IPS-NIHi7 (cell line): Measurements from ENCODE around the gene GCK.
"Not testable (repeated sequence)": the region's sequence is repeated elsewhere in the genome, so short reads cannot be mapped to it uniquely, and the experiment has no call there.

ENCODE experiments used
- DNase-seq: peaks from one replicate; pipeline ENCODE4 v3.0.0; 2012; ENCODE audit warnings: mixed read lengths; ENCODE audit errors: extremely low spot score

The GCK gene

GRCh38 chr7:44201813-44202212 lies 12.6 kb upstream of the GCK start:
- no peak for DNase-seq

GRCh38 chr7:44200699-44201461 lies 11.6 kb upstream of the GCK start, which contains the start of gene YKT6:
Gene YKT6 (plus strand): TSS chr7:44200978. CDS start chr7:44201136, 158 bp downstream.
- DNase-seq = peak; percentile 99

DNA sequence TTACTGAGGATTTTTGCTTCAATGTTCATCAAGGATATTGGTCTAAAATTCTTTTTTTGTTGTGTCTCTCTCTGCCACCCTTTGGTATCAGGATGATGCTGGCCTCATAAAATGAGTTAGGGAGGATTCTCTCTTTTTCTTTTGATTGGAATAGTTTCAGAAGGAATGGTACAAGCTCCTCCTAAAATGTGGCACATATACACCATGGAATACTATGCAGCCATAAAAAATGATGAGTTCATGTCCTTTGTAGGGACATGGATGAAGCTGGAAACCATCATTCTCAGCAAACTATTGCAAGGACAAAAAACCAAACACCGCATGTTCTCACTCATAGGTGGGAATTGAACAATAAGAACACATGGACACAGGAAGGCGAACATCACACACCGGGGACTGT lies 10.9 kb upstream of the GCK start:
- not testable (repeated sequence) for DNase-seq

DNA sequence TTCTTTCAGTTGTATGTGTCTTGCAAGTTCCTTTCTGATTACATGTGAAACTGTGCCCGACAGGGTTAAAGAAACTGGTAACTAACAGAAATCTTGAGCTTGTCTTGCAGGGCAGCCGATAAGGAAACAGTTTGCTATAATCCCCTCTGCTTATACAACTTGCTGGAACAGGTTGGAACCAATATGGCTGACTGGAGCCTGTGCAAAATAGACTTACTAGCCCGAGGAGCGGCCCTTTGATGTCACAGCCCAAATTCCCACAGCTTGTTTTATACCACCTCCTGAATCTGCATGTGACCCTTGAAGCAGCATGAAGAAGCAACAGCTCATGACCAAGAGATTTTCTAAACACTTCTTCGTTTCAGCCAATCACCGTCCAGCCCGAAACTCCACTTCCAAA lies 8.2 kb upstream of the GCK start:
- DNase-seq = no peak

- peak; percentile 74 for DNase-seq
Measured at GRCh38 chr7:44196450-44196872, 7.2 kb upstream of the GCK start.

DNA sequence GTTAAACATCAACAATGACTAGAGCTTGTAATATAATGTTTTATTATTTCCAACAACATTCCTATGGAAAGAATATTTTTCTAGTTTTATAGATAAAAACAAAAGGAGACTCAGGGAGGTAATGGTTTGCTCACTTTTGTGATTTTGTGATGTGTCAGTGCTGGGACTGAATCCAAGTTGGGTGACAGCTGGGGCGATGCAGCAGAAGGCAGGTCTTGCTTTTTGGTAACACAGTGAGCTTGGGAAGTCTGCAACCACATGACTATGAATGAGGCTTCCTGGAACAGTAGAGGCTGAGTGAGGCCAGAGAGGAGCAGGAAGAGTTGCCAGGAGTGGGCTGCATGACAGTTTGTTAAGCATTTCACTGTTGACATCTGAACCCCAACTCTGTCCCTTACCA lies 6.7 kb upstream of the GCK start:
- DNase-seq = no peak

DNA sequence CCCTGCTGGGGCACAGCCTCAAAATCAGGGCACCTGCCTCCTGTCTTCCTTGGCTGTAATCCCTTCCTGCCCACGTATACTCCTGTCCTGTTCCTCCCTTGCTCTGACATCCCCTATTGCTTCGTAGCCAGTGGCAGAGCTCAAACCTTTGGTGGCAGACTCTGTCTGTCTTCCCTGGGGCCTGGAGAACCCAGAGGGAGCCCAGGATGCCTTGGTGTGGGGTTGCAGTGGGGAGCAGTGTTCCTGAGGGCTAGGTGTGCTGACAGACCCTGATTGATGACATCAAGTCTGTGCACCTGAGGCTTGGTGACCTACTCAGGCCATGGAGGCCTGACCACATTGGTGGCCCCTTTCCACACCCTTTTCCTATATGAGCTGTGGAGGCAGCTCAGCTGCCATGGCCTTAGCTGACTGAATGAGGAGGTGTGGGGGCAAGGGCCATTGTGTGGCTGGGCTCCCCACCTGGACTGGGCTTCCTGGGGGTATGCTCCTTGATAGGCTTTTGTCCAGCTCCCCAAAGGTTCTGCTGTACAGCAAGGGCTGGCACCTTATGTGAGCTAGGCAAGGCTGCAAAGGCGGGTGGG lies 5.4 kb upstream of the GCK start:
- DNase-seq = no peak

DNA sequence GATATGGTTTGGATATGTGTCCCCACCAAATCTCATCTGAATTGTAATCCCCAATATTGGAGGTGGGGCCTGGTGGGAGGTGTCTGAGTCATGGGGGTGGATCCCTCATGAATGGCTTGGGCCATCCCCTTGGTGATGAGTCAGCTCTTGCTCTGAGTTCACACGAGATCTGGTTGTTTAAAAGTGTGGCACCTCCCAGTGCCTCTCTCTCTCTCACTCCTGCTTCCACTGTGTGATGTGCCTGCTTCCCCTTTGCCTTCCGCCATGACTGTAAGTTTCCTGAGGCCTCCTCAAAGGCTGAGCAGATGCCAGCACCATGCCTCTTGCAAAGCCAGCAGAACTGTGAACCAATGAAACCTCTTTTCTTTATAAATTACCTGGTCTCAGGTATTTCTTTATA lies 4.8 kb upstream of the GCK start:
- DNase-seq = no peak

DNA sequence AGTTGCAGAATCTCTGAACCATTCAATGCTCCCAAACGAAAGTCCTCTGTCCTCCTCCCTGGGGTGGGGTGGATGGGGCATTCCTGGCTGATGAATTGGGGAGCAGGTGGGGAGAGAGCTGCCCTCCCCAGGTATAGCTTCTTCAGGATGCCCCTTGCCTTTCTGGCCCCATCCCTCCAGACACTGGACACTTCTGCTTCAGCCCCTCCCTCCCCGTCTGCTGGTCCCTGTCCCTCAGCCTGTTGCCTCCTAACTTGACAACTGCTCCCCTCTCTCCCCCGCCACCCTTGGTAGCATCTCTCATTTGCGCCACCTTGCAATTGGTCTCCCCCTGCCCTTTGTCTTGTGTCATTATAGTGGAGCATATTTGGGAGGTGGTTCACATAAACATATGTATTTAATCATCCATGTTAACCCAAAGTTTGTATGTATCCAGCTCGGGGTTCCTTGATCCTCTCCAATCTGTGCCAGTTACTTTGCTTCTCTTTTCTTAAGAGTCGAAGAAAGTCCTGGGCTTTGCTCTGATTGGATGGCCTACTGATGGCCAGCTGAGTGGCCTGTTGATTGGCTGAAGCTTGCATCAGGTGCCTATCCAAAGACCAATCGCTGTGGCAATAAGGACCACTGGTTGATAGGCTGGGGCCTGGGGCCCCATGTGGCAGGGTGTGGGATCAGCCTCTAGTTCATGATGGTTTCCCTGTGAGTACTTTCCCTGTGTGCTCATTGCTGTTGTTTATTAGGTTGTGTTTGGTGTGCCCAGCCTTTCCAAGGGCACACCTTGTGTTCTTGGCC lies 4.0 kb upstream of the GCK start:
- peak; percentile 37 for DNase-seq

GRCh38 chr7:44191171-44191570 lies 1.9 kb upstream of the GCK start:
- DNase-seq = no peak

GRCh38 chr7:44189993-44190872 lies 994 bp upstream of the GCK start:
- DNase-seq = no peak

GRCh38 chr7:44188480-44189225 lies 586 bp downstream of the GCK start:
- no peak for DNase-seq

- no peak for DNase-seq
Measured at GRCh38 chr7:44187636-44188416, 1.4 kb downstream of the GCK start.

- DNase-seq = no peak
Measured at GRCh38 chr7:44186736-44187135, 2.5 kb downstream of the GCK start.

DNA sequence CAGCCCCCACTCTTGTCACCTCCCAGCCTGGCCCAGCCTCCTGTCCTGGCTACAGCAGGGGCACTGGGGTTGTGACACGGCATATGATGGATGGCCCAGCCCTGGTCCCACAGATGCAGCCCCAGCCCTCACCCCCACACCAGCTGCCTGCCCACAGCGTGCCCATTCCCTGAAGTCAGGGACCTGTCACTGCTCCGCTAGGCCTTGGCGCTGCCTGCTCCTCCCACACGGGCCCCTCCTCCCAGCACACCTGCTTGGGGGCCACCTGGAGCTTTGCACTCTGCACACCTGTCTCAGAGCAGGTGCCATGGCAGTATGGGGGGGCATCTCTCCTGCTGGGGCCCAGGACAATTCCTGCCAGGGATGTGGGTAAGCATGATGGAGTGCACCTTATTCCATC lies 3.5 kb downstream of the GCK start:
- no peak for DNase-seq

DNA sequence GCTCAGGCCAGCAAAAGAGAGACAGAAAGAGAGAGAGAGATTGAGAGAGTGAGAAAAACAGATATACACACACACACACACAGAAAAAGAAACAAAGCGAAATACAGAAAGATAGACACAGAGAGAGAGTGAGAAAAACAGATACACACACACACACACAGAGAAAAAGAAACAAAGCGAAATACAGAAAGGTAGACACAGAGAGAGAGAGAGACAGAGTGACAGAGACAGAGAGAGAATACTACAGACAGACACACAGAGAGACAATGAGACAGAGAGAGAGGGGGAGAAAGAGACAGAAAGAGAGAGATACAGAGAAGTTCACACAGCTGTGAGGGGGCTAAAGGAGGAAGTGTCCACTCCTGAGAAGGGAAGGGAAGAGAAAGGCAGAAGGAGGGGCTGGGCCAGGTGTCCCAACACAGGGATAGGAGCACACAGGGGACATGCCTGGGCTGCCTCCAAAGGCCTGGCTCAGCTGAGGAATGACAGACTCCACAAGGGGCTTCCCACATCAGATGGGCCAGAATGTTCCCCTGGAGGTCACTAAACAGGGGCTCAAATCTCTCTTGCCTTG lies 4.3 kb downstream of the GCK start:
- no peak for DNase-seq

GRCh38 chr7:44184206-44184872 lies 4.9 kb downstream of the GCK start:
- DNase-seq = peak; percentile 64

DNA sequence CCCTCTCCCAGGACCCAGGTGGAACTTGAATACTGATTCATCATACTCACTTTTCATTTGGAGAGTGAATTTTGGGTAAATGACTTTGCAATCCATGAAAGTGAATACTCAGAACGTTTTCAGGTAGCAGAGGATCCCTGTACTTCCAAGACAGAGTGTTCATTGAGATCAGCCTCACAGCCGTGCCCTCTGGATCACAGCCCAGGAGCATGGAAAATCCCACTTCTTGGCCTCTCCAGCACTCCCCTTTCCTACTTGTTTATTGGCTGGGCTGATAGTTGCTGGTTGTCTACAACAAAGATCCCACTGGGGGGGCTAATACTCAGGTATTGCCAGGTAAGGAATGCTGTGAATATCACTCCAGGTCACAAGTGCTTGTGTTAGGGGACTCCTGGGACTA lies 5.9 kb downstream of the GCK start:
- no peak for DNase-seq

- DNase-seq = no peak
Measured at GRCh38 chr7:44182827-44183226, 6.4 kb downstream of the GCK start.
